ENCODE measurements around the gene SIM2.

DNA sequence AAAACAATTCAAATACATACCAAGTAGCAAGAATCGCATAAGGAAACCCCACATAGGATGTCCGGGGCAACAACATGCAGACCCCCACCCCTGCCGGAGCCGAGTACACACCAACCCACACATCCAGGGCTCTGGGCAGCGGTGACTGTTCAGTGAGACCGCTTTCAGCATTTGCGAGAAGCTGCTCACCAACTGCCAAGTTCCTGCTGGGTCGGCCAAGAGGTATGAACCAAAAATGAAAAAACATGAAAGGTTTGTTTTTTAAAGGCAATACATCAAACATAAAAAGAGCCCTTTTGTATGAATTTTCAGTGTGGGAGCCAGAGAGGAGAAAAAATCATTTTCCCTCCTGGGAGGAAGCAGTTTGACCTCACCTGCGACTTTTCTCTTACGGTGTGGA is 92.3 kb downstream of the SIM2 start:
- TF ChIP-seq, protein P1, sequence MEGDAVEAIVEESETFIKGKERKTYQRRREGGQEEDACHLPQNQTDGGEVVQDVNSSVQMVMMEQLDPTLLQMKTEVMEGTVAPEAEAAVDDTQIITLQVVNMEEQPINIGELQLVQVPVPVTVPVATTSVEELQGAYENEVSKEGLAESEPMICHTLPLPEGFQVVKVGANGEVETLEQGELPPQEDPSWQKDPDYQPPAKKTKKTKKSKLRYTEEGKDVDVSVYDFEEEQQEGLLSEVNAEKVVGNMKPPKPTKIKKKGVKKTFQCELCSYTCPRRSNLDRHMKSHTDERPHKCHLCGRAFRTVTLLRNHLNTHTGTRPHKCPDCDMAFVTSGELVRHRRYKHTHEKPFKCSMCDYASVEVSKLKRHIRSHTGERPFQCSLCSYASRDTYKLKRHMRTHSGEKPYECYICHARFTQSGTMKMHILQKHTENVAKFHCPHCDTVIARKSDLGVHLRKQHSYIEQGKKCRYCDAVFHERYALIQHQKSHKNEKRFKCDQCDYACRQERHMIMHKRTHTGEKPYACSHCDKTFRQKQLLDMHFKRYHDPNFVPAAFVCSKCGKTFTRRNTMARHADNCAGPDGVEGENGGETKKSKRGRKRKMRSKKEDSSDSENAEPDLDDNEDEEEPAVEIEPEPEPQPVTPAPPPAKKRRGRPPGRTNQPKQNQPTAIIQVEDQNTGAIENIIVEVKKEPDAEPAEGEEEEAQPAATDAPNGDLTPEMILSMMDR (IDR thresholded peaks at IDR 0.05; ENCODE audit: low read depth, low read length, poor library complexity, severe bottlenecking), result no peak
- TF ChIP-seq EZH2phosphoT487 (IDR thresholded peaks at IDR 0.05; ENCODE audit: borderline replicate concordance, low read length), result no peak

Data from DOHH2 (cell line).